Measurements from ENCODE around the gene EVX1.

DNA sequence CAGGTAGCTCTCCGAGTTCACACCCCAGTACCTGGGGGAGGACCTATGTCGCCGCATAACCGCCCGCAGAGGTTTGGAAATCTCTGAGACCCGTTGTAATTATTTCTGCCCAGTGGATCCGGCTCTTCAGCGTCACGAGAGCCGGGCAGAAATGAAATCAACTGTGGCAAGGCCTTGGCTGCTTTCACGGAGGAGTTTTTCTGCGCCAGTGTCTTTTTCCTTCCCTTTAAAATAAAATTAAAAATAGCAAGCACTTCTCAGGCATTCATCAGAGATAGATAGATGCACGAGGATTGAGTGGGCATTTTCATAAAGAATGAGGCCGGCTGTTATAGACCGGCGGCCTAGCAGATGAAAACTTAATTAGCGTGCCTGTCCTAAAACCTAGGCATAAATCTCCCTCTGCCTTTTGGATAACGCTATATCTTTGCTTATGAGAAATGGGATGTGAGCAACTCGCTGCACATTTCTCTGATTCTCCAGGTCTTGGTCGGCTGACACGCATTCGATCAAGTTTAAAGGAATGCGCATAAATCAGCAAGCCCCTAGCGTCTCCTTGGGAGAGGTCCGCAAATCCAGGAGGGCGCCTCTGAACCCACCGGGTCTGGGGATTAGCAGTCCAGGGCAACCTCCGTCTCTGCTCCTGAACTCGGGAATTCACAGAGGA, 49.1 kb upstream of the EVX1 start:
- TF ChIP-seq, protein P1, sequence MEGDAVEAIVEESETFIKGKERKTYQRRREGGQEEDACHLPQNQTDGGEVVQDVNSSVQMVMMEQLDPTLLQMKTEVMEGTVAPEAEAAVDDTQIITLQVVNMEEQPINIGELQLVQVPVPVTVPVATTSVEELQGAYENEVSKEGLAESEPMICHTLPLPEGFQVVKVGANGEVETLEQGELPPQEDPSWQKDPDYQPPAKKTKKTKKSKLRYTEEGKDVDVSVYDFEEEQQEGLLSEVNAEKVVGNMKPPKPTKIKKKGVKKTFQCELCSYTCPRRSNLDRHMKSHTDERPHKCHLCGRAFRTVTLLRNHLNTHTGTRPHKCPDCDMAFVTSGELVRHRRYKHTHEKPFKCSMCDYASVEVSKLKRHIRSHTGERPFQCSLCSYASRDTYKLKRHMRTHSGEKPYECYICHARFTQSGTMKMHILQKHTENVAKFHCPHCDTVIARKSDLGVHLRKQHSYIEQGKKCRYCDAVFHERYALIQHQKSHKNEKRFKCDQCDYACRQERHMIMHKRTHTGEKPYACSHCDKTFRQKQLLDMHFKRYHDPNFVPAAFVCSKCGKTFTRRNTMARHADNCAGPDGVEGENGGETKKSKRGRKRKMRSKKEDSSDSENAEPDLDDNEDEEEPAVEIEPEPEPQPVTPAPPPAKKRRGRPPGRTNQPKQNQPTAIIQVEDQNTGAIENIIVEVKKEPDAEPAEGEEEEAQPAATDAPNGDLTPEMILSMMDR (IDR thresholded peaks at IDR 0.05) = no peak
- TF ChIP-seq POLR2A (IDR thresholded peaks at IDR 0.05) = no peak
